HG03039 (cell line): Measurements from ENCODE around the gene TTC31.
"Not testable (repeated sequence)": the region's sequence is repeated elsewhere in the genome, so short reads cannot be mapped to it uniquely, and the experiment has no call there.

Experiments
- ATAC-seq: cut with Tn5 transposase; IDR thresholded peaks from one replicate; pipeline ENCODE4 v1.9.1; 2021; ENCODE audit warnings: mild to moderate bottlenecking, moderate library complexity; ENCODE audit not compliant: unreplicated experiment

TTC31 gene

DNA sequence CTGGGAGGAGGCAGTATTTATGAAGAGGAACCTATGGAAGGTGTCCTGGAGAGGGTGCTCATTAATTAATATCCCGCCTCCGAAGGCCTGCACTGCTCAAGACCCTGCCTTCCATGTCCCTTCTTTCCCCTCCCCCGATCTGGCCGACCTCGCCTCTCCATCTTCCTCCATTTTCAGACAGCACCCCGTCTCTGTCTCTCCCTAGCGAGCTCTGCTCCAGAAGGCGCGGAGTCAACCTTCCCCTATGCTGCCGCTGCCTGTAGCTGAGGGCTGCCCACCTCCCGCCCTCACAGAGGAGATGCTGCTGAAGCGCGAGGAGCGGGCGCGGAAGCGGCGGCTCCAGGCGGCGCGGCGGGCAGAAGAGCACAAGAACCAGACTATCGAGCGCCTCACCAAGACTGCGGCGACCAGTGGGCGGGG, 25.7 kb upstream of the TTC31 start:
- no peak for ATAC-seq

GRCh38 chr2:74457549-74458131, 25.2 kb upstream of the TTC31 start:
- ATAC-seq = peak; percentile 28

DNA sequence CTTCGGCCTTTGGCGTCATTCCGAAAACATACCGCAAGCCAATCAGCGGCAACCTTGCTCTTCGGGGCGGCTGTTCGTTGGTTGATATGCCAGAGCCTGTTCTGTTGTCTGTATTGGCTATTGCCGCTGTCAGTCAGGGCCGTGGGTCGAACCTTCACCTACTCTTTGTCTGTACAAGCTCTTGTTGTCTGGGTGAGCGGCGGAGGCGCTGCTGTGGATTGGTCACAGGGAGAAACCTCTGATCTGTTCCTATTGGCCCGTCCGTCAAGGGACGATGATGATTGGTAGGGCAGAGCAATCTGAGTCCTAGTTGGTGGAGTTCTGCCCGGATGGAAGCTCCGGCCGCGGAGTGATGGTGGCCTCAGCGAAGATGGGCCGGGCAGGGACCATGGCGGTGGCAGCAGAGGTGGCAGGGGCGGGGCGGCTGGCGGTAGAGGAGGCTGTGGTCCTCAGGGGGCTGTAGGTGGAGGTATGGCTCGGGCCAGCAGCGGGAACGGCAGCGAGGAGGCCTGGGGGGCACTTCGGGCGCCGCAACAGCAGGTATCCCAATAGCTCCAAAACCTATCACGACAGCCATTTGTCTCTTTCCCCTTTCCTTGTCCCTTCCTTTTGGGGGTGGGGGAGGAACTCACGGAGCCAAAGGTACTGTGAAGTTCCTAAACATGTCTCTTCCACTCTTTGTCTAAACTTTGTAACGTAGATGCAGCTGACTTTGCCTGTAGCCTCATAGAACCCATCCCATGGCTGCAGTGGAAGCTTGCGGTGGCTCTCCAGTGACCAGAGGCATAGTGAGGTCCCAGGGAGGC, 24.5 kb upstream of the TTC31 start, which contains the start of gene WBP1:
Gene WBP1, plus strand, starts transcription at position 307 of the 806 bp plus-strand sequence. Its CDS starts 165 bp downstream, at position 472.
- peak; percentile 77 for ATAC-seq

GRCh38 chr2:74458938-74459363, 23.9 kb upstream of the TTC31 start:
- no peak for ATAC-seq

- ATAC-seq = not testable (repeated sequence)
Observed at GRCh38 chr2:74459503-74460118, 23.3 kb upstream of the TTC31 start.

DNA sequence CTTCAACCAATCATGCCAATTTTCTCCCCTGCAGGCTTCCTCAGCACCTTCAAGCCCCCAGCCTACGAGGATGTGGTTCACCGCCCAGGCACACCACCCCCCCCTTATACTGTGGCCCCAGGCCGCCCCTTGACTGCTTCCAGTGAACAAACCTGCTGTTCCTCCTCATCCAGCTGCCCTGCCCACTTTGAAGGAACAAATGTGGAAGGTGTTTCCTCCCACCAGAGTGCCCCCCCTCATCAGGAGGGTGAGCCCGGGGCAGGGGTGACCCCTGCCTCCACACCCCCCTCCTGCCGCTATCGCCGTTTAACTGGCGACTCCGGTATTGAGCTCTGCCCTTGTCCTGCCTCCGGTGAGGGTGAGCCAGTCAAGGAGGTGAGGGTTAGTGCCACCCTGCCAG, 22.7 kb upstream of the TTC31 start:
- not testable (repeated sequence) for ATAC-seq

DNA sequence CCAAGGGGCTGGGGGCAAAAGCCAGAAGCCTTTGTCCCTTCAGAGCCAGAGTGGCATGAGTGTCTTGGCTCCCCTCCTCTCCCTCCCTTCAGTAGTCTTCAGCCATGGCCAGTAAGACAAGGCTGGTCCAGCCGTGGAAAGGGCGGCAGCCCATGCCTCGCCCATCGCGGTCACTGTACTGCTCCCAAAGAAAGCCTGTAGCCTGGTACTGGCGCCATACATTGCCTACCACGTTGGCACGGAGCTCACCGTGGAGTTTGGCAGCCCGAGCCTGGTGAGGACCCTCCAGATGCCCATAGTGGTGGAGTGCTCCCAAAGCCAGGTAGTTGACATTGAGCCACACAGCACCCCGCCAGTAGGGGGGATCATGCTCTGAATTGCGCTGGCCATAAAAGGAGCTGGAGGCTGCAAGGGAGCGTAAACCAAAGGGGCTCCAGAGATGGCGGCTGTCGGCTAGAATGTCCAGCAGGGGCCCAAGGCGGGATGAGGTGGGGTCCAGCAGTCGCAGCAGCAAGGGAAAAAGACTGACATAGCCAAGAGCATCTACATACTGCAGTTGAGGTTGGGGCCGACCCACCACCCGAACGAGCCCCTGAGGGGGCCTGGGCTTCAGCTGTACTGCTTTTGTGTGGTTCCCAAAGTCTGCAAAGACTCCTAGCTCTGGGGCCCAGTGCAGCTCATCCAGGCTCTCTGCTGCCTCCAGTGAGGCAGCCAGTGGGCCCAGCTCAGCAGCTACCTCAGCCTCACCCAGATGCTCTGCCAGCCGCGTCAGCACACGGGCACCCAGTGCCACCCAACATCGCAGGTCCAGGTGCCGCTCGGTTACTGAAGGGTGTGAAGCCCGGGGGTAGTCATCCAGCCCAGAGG, 21.5 kb upstream of the TTC31 start:
- ATAC-seq = no peak

DNA sequence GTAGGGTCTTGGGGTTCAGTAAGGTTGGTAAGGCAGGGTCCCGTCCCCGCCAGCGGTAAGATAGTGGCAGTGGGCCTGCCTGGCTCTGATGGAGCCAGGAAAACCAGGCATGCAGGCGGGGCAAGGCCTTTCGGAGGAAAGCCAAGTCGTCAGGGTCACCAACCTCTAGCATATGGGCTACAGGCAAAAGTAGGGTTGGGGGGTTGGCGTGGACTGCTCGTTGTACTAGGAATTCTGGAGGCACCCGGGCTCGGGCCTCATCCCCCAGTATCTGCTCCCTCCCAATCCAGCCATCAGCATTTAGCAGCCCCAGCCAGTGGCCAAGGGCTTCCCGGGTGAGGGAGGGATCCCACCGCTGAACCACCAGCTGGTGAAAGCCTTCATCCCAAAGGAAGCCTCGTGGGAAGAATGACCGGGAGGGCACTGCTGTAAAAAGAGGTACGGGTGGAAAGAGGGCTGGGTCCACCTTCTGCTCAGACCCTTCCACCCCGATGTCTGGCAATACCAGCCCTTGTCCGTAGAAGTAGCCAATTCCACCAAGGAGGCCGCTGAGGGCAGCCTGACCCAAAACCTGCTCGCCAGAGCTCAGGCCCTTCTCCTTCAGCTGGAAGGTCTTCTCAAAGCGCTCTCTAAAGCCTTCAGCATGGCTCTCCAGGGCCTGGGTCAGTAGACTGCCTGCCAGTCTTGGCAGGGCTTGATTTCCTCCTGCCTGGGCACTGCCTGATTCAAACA, 20.7 kb upstream of the TTC31 start:
- no peak for ATAC-seq

- no peak for ATAC-seq
Observed at GRCh38 chr2:74462786-74463105, 20.1 kb upstream of the TTC31 start.

GRCh38 chr2:74464406-74464805, 18.5 kb upstream of the TTC31 start:
- ATAC-seq = no peak

DNA sequence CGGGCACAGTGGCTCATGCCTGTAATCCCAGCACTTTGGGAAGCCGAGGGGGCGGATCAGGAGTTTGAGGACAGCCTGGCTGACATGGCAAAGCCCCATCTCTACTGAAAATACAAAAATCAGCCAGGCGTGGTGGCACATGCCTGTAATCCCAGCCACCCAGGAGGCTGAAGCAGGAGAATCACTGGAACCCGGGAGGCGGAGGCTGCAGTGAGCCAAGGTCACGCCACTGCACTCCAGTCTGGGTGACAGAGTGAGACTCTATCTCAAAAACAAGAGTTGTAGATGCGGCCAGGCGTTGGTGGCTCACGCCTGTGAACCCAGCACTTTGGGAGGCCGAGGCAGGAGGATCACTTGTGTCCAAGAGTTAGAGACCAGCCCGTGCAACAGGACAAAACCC, 12.1 kb upstream of the TTC31 start:
- ATAC-seq = not testable (repeated sequence)

DNA sequence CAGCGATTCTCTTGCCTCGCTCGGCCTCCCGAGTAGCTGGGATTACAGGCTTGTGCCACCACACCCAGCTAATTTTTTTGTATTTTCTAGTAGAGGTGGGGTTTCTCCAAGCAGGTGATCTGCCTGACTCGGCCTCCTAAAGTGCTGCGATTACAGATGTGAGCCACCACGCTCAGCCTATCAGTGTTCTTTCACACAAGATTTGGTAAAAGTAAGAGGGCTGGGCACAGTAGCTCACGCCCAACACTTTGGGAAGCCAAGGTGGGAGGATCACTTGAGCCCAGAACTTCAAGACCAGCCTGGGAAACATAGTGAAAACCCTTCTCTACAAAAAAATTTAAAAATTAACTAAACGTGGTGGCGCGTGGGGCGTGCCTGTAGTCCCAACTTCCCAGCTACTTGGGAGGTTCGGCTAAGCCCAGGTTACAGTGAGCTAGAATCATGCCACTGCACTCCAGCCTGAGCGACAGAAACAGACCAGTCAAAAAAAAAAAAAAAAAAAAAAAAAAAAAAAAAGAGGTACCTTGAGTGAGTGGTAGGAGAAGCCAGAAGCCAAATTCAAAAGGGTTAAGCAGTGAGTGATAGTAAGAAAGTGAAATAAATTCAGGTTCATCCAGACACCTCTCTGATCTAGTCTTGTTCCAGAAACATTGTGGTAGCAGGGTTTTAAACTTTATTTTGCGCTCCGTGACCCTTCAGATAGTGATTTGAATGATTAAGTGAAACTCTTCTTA, 11.4 kb upstream of the TTC31 start:
- ATAC-seq = no peak

DNA sequence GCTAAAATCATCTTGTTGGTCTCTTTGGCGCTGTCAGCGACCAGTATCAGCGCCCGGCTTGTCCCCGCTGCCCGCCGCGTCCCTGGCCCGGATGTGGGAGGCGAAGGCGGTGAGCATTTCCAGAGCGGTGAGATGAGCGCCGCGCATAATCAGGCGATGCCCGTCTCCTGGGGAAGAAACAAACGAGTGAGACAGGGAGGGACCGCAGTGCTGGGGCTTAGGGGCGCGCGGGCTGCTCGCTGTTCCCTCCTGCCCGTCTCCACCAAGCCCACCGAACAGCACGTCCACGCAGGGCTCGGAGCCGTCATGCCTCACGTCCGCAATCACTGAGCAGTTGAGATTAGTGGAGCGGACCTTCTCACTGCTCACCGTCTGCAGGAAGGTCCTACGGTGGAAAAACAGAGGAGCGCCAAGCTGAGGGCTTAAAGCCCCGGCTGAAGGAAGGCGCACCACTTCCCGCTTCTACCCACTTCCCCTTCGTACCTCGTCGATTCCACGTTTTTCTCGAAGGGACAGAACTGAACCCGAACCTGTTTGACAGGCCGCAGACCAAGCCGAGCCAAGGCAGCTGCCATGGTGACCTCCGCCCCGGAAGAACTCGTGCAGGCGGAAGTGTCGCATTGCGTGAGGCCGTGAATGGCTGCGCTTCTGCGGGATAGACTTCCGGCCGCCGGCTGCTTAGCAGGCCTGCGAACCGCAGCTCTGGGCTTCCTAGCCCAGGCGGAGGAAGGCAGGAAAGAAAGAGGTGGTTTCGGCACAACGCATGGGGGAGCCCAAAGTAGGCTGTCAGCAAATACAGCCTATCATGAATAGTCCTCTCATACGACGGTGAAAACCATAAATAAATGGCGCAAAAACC, 10.6 kb upstream of the TTC31 start, which contains the start of gene MRPL53:
Gene MRPL53, minus strand, starts transcription at position 595 of the 859 bp plus-strand sequence. Its CDS starts 20 bp downstream, at position 575.
- ATAC-seq = peak; percentile 78

GRCh38 chr2:74472945-74473258, 10.0 kb upstream of the TTC31 start:
- ATAC-seq = no peak

- no peak for ATAC-seq
Observed at GRCh38 chr2:74474481-74474880, 8.4 kb upstream of the TTC31 start.

GRCh38 chr2:74474899-74475298, 8.0 kb upstream of the TTC31 start:
- ATAC-seq = no peak

DNA sequence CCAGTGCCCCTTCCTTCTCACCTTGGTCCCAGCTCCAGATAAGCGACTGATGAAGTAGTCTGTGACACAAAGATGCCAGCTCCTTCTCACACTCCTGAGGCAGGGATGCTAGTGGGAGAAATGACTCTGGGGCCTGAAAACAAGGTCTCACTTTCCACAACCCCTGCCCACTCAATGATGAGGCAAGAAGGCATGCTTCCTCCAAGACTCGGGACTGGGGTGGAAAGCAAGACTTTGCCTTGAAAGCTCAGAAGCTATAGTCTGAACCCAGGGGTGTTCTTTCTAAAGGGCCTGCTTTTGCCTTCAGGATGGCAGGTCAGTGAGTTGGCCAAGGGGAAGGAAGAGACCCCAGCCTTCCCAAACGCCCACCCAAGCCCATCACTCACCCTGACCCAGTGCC, 1.4 kb upstream of the TTC31 start:
- ATAC-seq = no peak

DNA sequence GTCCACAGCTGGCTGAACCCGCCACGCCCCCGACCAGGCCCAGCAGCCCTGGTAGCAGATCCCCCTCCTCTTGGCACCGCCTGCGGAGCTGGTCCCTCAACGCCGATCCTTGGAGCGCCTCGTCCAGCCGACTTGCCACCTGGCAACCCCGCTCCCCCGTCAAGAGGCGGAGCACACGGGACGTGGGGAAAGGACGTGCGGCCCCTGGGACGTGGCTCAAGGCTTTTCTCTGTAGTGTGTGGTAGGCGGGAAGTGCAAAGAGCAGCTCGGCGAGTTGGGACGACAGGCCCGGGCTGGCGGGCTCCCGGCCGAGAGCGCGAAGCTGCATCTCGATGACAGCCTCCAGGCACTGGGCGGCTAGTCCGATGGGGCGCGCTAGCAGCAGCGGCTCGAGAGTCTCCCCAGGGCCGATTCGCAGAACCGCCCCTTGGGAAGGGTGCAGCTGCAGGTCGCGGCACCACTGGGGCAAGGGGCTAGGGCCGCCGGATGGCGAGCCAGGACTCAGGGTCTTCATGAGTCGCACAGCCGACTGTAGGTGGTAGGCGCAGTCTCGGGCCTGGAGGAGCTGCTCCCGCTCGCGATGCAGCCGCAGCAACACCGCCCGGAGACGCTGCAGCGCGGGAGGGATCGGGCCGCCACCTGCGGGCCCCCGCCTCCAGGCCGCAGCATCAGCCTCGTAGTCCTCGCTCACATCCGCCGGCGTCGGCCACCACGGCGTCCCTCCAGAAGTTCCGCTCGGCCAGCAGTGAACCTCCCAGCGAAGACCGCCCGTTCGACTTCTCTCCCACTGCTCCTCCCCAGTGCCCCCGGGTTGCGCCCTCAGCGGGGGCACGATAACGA, 700 bp upstream of the TTC31 start:
- peak; percentile 31 for ATAC-seq
